Neuronal stem cell (in vitro differentiated cells): ENCODE results near the gene RNF144A.

Experiments
- DNase-seq: peaks from one replicate; pipeline ENCODE4 v3.0.0-alpha.2; 2013; ENCODE audit warnings: low spot score
- H2AFZ ChIP-seq: one replicate; pipeline ENCODE4 v1.6.1; 2013; ENCODE audit warnings: mild to moderate bottlenecking, low read length, inconsistent platforms
- H2AK5ac ChIP-seq: 2 replicates; pipeline ENCODE4 v1.6.1; 2013; ENCODE audit warnings: low read depth, mild to moderate bottlenecking, inconsistent platforms, low read length, moderate library complexity, mixed read lengths
- H2BK120ac ChIP-seq: 2 replicates; pipeline ENCODE4 v1.6.1; 2013; ENCODE audit warnings: low read depth, mild to moderate bottlenecking, inconsistent platforms, low read length, moderate library complexity, mixed read lengths
- H2BK12ac ChIP-seq: one replicate; pipeline ENCODE4 v1.6.1; 2013; ENCODE audit warnings: low read length, inconsistent platforms
- H2BK15ac ChIP-seq: 2 replicates; pipeline ENCODE4 v1.6.1; 2013; ENCODE audit warnings: mild to moderate bottlenecking, low read length, inconsistent platforms, mixed read lengths
- H2BK5ac ChIP-seq: one replicate; pipeline ENCODE4 v1.6.1; 2013; ENCODE audit warnings: inconsistent platforms, mild to moderate bottlenecking, low read length, moderate library complexity
- H3K14ac ChIP-seq: one replicate; pipeline ENCODE4 v1.6.1; 2013; ENCODE audit warnings: low read length, inconsistent platforms
- H3K18ac ChIP-seq: 2 replicates; pipeline ENCODE4 v1.6.1; 2013; ENCODE audit warnings: low read length, inconsistent platforms
- H3K23ac ChIP-seq: 2 replicates; pipeline ENCODE4 v1.6.1; 2013; ENCODE audit warnings: low read depth, mild to moderate bottlenecking, mixed read lengths, low read length, inconsistent platforms; ENCODE audit not compliant: poor library complexity
- H3K27ac ChIP-seq: replicated peaks from 3 replicates; pipeline ENCODE4 v1.5.1; 2013; ENCODE audit warnings: low read length, inconsistent platforms
- H3K27me3 ChIP-seq, 3 experiments: 2 replicates each; pipeline ENCODE4 v1.6.1; 2013; ENCODE audit warnings: low read length in 3 of 3, mild to moderate bottlenecking in 2 of 3, inconsistent platforms in 1 of 3, low read depth in 1 of 3, mixed read lengths in 1 of 3, moderate library complexity in 1 of 3; ENCODE audit not compliant: control insufficient read depth in 3 of 3, insufficient read depth in 3 of 3
- H3K36me3 ChIP-seq, 2 donors: replicated peaks in 1 of 2; 2 replicates each; pipeline ENCODE4 v1.6.1; 2013; ENCODE audit warnings: low read length in 2 of 2; ENCODE audit not compliant: control insufficient read depth in 2 of 2, insufficient read depth in 2 of 2
- H3K4ac ChIP-seq: 2 replicates; pipeline ENCODE4 v1.6.1; 2013; ENCODE audit warnings: inconsistent platforms, mild to moderate bottlenecking, low read length, moderate library complexity
- H3K4me1 ChIP-seq, 2 donors: 1 replicate in 1 of 2; 2 replicates in 1 of 2; pipeline ENCODE4 v1.6.1; 2013; ENCODE audit warnings: low read length in 2 of 2, low read depth in 1 of 2; ENCODE audit not compliant: control insufficient read depth in 2 of 2, insufficient read depth in 1 of 2
- H3K4me2 ChIP-seq: one replicate; pipeline ENCODE4 v1.6.1; 2013; ENCODE audit warnings: mild to moderate bottlenecking, low read length, inconsistent platforms; ENCODE audit not compliant: insufficient read depth, poor library complexity, severe bottlenecking
- H3K4me3 ChIP-seq, 2 donors: 2 replicates each; pipeline ENCODE4 v1.5.1; 2013; ENCODE audit warnings: low read length in 2 of 2, mild to moderate bottlenecking in 2 of 2, inconsistent platforms in 1 of 2, moderate library complexity in 1 of 2
- H3K79me1 ChIP-seq: one replicate; pipeline ENCODE4 v1.6.1; 2013; ENCODE audit warnings: low read depth, mild to moderate bottlenecking, inconsistent platforms, low read length, moderate library complexity
- H3K9ac ChIP-seq: one replicate; pipeline ENCODE4 v1.6.1; 2013; ENCODE audit warnings: mild to moderate bottlenecking, low read depth, low read length, inconsistent platforms; ENCODE audit not compliant: poor library complexity
- H3K9me3 ChIP-seq, 2 donors: replicated peaks in 1 of 2; 2 replicates each; pipeline versions ENCODE3 to v1.6.1; 2013; ENCODE audit warnings: low read length in 2 of 2, mild to moderate bottlenecking in 2 of 2, inconsistent platforms in 1 of 2, low read depth in 1 of 2, mixed read lengths in 1 of 2, moderate library complexity in 1 of 2; ENCODE audit not compliant: control insufficient read depth in 2 of 2, insufficient read depth in 1 of 2
- H4K8ac ChIP-seq: one replicate; pipeline ENCODE4 v1.6.1; 2013; ENCODE audit warnings: low read depth, mild to moderate bottlenecking, inconsistent platforms, low read length, moderate library complexity
- H4K91ac ChIP-seq: one replicate; pipeline ENCODE4 v1.6.1; 2013; ENCODE audit warnings: low read length, low read depth, mild to moderate bottlenecking, inconsistent platforms; ENCODE audit not compliant: poor library complexity
- WGBS, 2 donors: extraction: QIAGEN DNeasy Blood & Tissue Kit; methylation state at CpG; one replicate each; pipeline ENCODE4 v1.1.7; 2013; ENCODE audit warnings: missing lambda C conversion rate in 2 of 2, mixed read lengths in 1 of 2; ENCODE audit not compliant: insufficient read length in 2 of 2, insufficient replicate concordance in 1 of 2; ENCODE audit errors: extremely low coverage in 2 of 2; 5-methylcytosine and 5-hydroxymethylcytosine counted together

Gene RNF144A

GRCh38 chr2:7026742-7027141, 109.5 kb downstream of the RNF144A start:
- Histone ChIP-seq H3K18ac (no peak overlapping the region), H3K4me1 (peaks cover 0 to 7% of the 10 kb centered on the region in 2 donors), H2BK5ac (no peak overlapping the region), H3K27me3 (no peaks in the 10 kb centered on the region), H3K79me1 (no peaks in the 10 kb centered on the region), H3K4me2 (no peak overlapping the region), H4K91ac (no peak overlapping the region), H3K27ac (no peak overlapping the region), H3K4me3 (no peak overlapping the region), H3K9me3 (no peaks in the 10 kb centered on the region), H3K14ac (no peak overlapping the region), H3K4ac (no peak overlapping the region), H2BK120ac (no peak overlapping the region), H2BK12ac (no peak overlapping the region), H2AK5ac (no peak overlapping the region), H3K23ac (no peak overlapping the region), H3K9ac (no peak overlapping the region), H2AFZ (no peak overlapping the region), H2BK15ac (no peak overlapping the region), H4K8ac (no peak overlapping the region), H3K36me3 (peaks cover 31 to 97% of the 10 kb centered on the region in 2 donors)
- no peak for DNase-seq
- WGBS, 2 donors: no CpG with 5 or more reads among the region's 8 CpGs

- Histone ChIP-seq H3K27ac (no peak overlapping the region), H3K18ac (no peak overlapping the region), H2BK120ac (no peak overlapping the region), H2AFZ (no peak overlapping the region), H3K27me3 (no peaks in the 10 kb centered on the region), H3K14ac (no peak overlapping the region), H3K79me1 (no peaks in the 10 kb centered on the region), H2BK15ac (no peak overlapping the region), H2BK5ac (no peak overlapping the region), H3K4ac (no peak overlapping the region), H3K4me2 (no peak overlapping the region), H4K8ac (no peak overlapping the region), H2BK12ac (no peak overlapping the region), H3K4me3 (no peak overlapping the region), H3K9me3 (no peaks in the 10 kb centered on the region), H3K23ac (no peak overlapping the region), H2AK5ac (no peak overlapping the region), H3K36me3 (peaks cover 34 to 96% of the 10 kb centered on the region in 2 donors), H4K91ac (no peak overlapping the region), H3K9ac (no peak overlapping the region), H3K4me1 (peaks cover 0 to 7% of the 10 kb centered on the region in 2 donors)
- no CpG with 5 or more reads among the region's 4 CpGs for WGBS, 2 donors
- no peak for DNase-seq
Measured at GRCh38 chr2:7027411-7027810, 110.2 kb downstream of the RNF144A start.

GRCh38 chr2:7027956-7028655, 110.9 kb downstream of the RNF144A start:
- no peak overlapping the region for H2AFZ ChIP-seq
- H3K36me3 ChIP-seq: peaks cover 39 to 96% of the 10 kb centered on the region in 2 donors
- H3K9me3 ChIP-seq: no peaks in the 10 kb centered on the region
- no peak overlapping the region for H2BK12ac ChIP-seq
- H3K4me3 ChIP-seq: no peak overlapping the region
- no peak overlapping the region for H3K4me2 ChIP-seq
- no CpG with 5 or more reads among the region's 15 CpGs for WGBS, 2 donors
- H3K9ac ChIP-seq: no peak overlapping the region
- H3K27ac ChIP-seq: no peak overlapping the region
- no peak overlapping the region for H4K8ac ChIP-seq
- H3K23ac ChIP-seq: no peak overlapping the region
- H3K27me3 ChIP-seq: no peaks in the 10 kb centered on the region
- H2AK5ac ChIP-seq: no peak overlapping the region
- H2BK5ac ChIP-seq: no peak overlapping the region
- H2BK15ac ChIP-seq: no peak overlapping the region
- no peak overlapping the region for H3K14ac ChIP-seq
- H3K79me1 ChIP-seq: no peaks in the 10 kb centered on the region
- H3K4ac ChIP-seq: no peak overlapping the region
- peak overlapping the region; percentile 46 for H3K18ac ChIP-seq
- H3K4me1 ChIP-seq: peaks cover 0 to 7% of the 10 kb centered on the region in 2 donors
- DNase-seq: no peak
- no peak overlapping the region for H4K91ac ChIP-seq
- no peak overlapping the region for H2BK120ac ChIP-seq

DNA sequence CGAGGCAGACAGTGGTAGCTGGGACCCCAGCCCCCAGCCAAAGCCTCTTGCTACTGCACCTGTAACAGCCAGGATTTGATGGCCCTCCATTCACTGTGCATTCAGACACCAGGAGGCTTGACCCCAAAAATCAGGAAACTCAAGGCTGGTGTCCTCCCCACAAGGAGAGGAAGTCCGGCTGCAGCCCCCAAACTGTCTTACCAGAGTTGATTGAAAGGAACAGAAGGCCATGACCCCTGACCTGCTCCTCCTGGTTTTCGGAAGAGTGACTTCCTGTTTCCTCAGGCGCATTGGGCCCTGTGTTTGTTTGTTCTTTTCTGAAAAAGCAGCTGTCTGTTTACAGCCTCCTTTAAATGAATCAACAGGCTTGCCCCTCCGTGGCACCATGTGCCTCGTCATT, 111.6 kb downstream of the RNF144A start:
- Histone ChIP-seq H3K27me3 (no peaks in the 10 kb centered on the region), H3K4me2 (no peak overlapping the region), H3K23ac (no peak overlapping the region), H3K27ac (no peak overlapping the region), H3K4me3 (no peak overlapping the region), H3K36me3 (peaks cover 39 to 96% of the 10 kb centered on the region in 2 donors), H2AK5ac (no peak overlapping the region), H2BK5ac (no peak overlapping the region), H2BK12ac (no peak overlapping the region), H3K4me1 (peaks cover 0 to 7% of the 10 kb centered on the region in 2 donors), H3K4ac (no peak overlapping the region), H3K9me3 (no peaks in the 10 kb centered on the region), H3K9ac (no peak overlapping the region), H4K91ac (no peak overlapping the region), H3K18ac (no peak overlapping the region), H3K79me1 (no peaks in the 10 kb centered on the region), H2BK120ac (no peak overlapping the region), H3K14ac (peak overlapping the region; percentile 22), H4K8ac (no peak overlapping the region), H2BK15ac (no peak overlapping the region), H2AFZ (no peak overlapping the region)
- DNase-seq: no peak
- WGBS, 2 donors: no CpG with 5 or more reads among the region's 6 CpGs
